Neural progenitor cell (in vitro differentiated cells): ENCODE measurements around the gene KPTN. TPM values are rescaled to one million over a fixed set of nuclear protein-coding genes. Genes with fewer than 3 reads are reported as not detected.

Experiments
- DNase-seq: peaks from one replicate; pipeline ENCODE4 v3.0.0-alpha.2; 2016; ENCODE audit warnings: low spot score
- H2AFZ ChIP-seq: fragments of 200-600 bp; sonication (generic); replicated peaks from 2 replicates; pipeline ENCODE4 v1.6.1; 2016; ENCODE audit warnings: antibody characterized with exemption
- H3F3A ChIP-seq: fragments of 200-600 bp; sonication (generic); 2 replicates; pipeline ENCODE4 v1.6.1; 2016; ENCODE audit warnings: antibody characterized with exemption, low read depth
- H3K27ac ChIP-seq: fragments of 200-600 bp; sonication (generic); 2 replicates; pipeline ENCODE4 v1.5.1; 2016; ENCODE audit warnings: mild to moderate bottlenecking
- H3K27me3 ChIP-seq: fragments of 200-600 bp; sonication (generic); 2 replicates; pipeline ENCODE4 v1.6.1; 2016; ENCODE audit warnings: mild to moderate bottlenecking, moderate library complexity
- H3K36me3 ChIP-seq: fragments of 200-600 bp; sonication (generic); 2 replicates; pipeline ENCODE4 v1.5.1; 2016
- H3K4me1 ChIP-seq: fragments of 200-600 bp; sonication (generic); 2 replicates; pipeline ENCODE4 v1.6.1; 2016; ENCODE audit warnings: mixed run types
- H3K4me2 ChIP-seq: fragments of 200-600 bp; sonication (generic); 2 replicates; pipeline ENCODE4 v1.6.1; 2016
- H3K4me3 ChIP-seq: fragments of 200-600 bp; sonication (generic); 2 replicates; pipeline ENCODE4 v1.5.1; 2016
- H3K79me2 ChIP-seq: fragments of 200-600 bp; sonication (generic); 2 replicates; pipeline ENCODE4 v1.6.1; 2016; ENCODE audit warnings: low read depth
- H3K9ac ChIP-seq: fragments of 200-600 bp; sonication (generic); 2 replicates; pipeline ENCODE4 v1.6.1; 2016
- H3K9me3 ChIP-seq: fragments of 200-600 bp; sonication (generic); 2 replicates; pipeline ENCODE4 v1.5.1; 2016; ENCODE audit warnings: low read depth
- H4K20me1 ChIP-seq: fragments of 200-600 bp; sonication (generic); 2 replicates; pipeline ENCODE4 v1.6.1; 2016; ENCODE audit warnings: low read depth
- H3K27ac Mint-ChIP-seq: 3 replicates; pipeline ENCODE4 v1.8.0; 2021; ENCODE audit warnings: mixed read lengths
- H3K27me3 Mint-ChIP-seq: 2 replicates; pipeline ENCODE4 v1.8.0; 2022; ENCODE audit warnings: low read depth, mild to moderate bottlenecking, inconsistent platforms, moderate library complexity, mixed read lengths; ENCODE audit not compliant: insufficient read depth
- H3K36me3 Mint-ChIP-seq: 3 replicates; pipeline ENCODE4 v1.8.0; 2021; ENCODE audit warnings: mixed read lengths
- H3K4me1 Mint-ChIP-seq: 3 replicates; pipeline ENCODE4 v1.8.0; 2021; ENCODE audit warnings: mixed read lengths
- H3K4me3 Mint-ChIP-seq: 3 replicates; pipeline ENCODE4 v1.8.0; 2021; ENCODE audit warnings: mild to moderate bottlenecking, moderate library complexity, mixed read lengths
- H3K9me3 Mint-ChIP-seq: 3 replicates; pipeline ENCODE4 v1.8.0; 2020; ENCODE audit warnings: mixed read lengths
- CTCF ChIP-seq: fragments of 200-600 bp; sonication (generic); IDR thresholded peaks from 2 replicates; pipeline ENCODE4 v1.5.1; 2017; ENCODE audit warnings: antibody characterized with exemption, mild to moderate bottlenecking
- EZH2 ChIP-seq: fragments of 200-600 bp; sonication (generic); IDR thresholded peaks from 2 replicates; pipeline ENCODE4 v1.6.1; 2017; ENCODE audit warnings: antibody characterized with exemption, mild to moderate bottlenecking, moderate library complexity
- EZH2phosphoT487 ChIP-seq: fragments of 200-600 bp; sonication (generic); IDR thresholded peaks from 2 replicates; pipeline ENCODE4 v1.6.1; 2017; ENCODE audit warnings: antibody characterized with exemption
- total RNA-seq: library from RNA; depleted of rRNA; stranded (reverse); fragments of >200 nt; gene quantifications from 2 replicates; pipeline ENCODE4 v1.2.3, GENCODE V29; 2015; ENCODE audit warnings: low replicate concordance

The KPTN gene
- total RNA-seq, 1 donor from 2014 or later: 18.1 TPM

GRCh38 chr19:47471381-47471732 lies 12.7 kb downstream of the KPTN start:
- Mint-ChIP-seq H3K27me3 (peaks cover 27% of the 10 kb centered on the region), H3K4me1 (peaks cover 32% of the 10 kb centered on the region)
- H3K4me3 ChIP-seq: peak overlapping the region; percentile 73

GRCh38 chr19:47470447-47471195 lies 13.4 kb downstream of the KPTN start:
- H3K4me2 ChIP-seq: peak overlapping the region; percentile 90
- H2AFZ ChIP-seq: no peak overlapping the region
- H3K27me3 Mint-ChIP-seq: peaks cover 27% of the 10 kb centered on the region
- H3K27ac Mint-ChIP-seq: peak overlapping the region; percentile 7
- H3K27ac ChIP-seq: no peak overlapping the region
- H3K4me1 ChIP-seq: peaks cover 28% of the 10 kb centered on the region
- no peaks in the 10 kb centered on the region for H3K9me3 ChIP-seq
- H4K20me1 ChIP-seq: peaks cover 28% of the 10 kb centered on the region
- H3K4me1 Mint-ChIP-seq: peaks cover 32% of the 10 kb centered on the region
- no peaks in the 10 kb centered on the region for H3K9me3 Mint-ChIP-seq
- DNase-seq: no peak
- H3K4me3 Mint-ChIP-seq: peak overlapping the region; percentile 78
- no peak for TF ChIP-seq CTCF
- no peak for TF ChIP-seq EZH2
- no peak for TF ChIP-seq EZH2phosphoT487
- H3K36me3 ChIP-seq: no peaks in the 10 kb centered on the region
- no peaks in the 10 kb centered on the region for H3K79me2 ChIP-seq
- peaks cover 14% of the 10 kb centered on the region for H3F3A ChIP-seq
- H3K9ac ChIP-seq: no peak overlapping the region
- peaks cover 13% of the 10 kb centered on the region for H3K27me3 ChIP-seq
- H3K36me3 Mint-ChIP-seq: no peaks in the 10 kb centered on the region
- peak overlapping the region; percentile 73 for H3K4me3 ChIP-seq

More at GRCh38 chr19:47471381-47471732, 12.7 kb downstream of the KPTN start:
- peak overlapping the region; percentile 90 for H3K4me2 ChIP-seq
- DNase-seq: no peak
- Mint-ChIP-seq H3K27ac (no peak overlapping the region), H3K36me3 (no peaks in the 10 kb centered on the region), H3K9me3 (no peaks in the 10 kb centered on the region), H3K4me3 (peak overlapping the region; percentile 80)
- peaks cover 13% of the 10 kb centered on the region for H3K27me3 ChIP-seq
- no peaks in the 10 kb centered on the region for H3K9me3 ChIP-seq
- H3K79me2 ChIP-seq: no peaks in the 10 kb centered on the region
- no peak overlapping the region for H3K27ac ChIP-seq
- no peak overlapping the region for H3K9ac ChIP-seq
- peaks cover 14% of the 10 kb centered on the region for H3F3A ChIP-seq
- H4K20me1 ChIP-seq: peaks cover 28% of the 10 kb centered on the region
- no peak overlapping the region for H2AFZ ChIP-seq
- H3K36me3 ChIP-seq: no peaks in the 10 kb centered on the region
- TF ChIP-seq CTCF: no peak
- no peak for TF ChIP-seq EZH2
- TF ChIP-seq EZH2phosphoT487: no peak
- peaks cover 28% of the 10 kb centered on the region for H3K4me1 ChIP-seq

GRCh38 chr19:47469719-47470118 lies 14.3 kb downstream of the KPTN start:
- peak overlapping the region; percentile 90 for H3K4me2 ChIP-seq
- no peak overlapping the region for H3K9ac ChIP-seq
- H3K27me3 ChIP-seq: peaks cover 13% of the 10 kb centered on the region
- peak overlapping the region; percentile 34 for H3K4me3 ChIP-seq
- H2AFZ ChIP-seq: no peak overlapping the region
- H3K9me3 ChIP-seq: no peaks in the 10 kb centered on the region
- no peak for DNase-seq
- H3K4me1 ChIP-seq: peaks cover 28% of the 10 kb centered on the region
- H3K27ac ChIP-seq: no peak overlapping the region
- TF ChIP-seq EZH2phosphoT487 (no peak), CTCF (no peak), EZH2 (no peak)
- H4K20me1 ChIP-seq: peaks cover 28% of the 10 kb centered on the region
- peaks cover 32% of the 10 kb centered on the region for H3K4me1 Mint-ChIP-seq
- H3K27ac Mint-ChIP-seq: no peak overlapping the region
- H3K27me3 Mint-ChIP-seq: peaks cover 27% of the 10 kb centered on the region
- no peaks in the 10 kb centered on the region for H3K79me2 ChIP-seq
- H3K4me3 Mint-ChIP-seq: no peak overlapping the region
- H3K36me3 Mint-ChIP-seq: no peaks in the 10 kb centered on the region
- H3K36me3 ChIP-seq: no peaks in the 10 kb centered on the region
- peaks cover 14% of the 10 kb centered on the region for H3F3A ChIP-seq
- no peaks in the 10 kb centered on the region for H3K9me3 Mint-ChIP-seq
